Retina (tissue), 1 donor: ENCODE measurements around the gene GALNTL6.
A peak's percentile ranks its signal among the peaks of the same experiment; 100 is the strongest.

ENCODE experiments used
- DNase-seq: peaks from one replicate; pipeline ENCODE4 v3.0.0-alpha.2; 2016

Gene GALNTL6

GRCh38 chr4:171812665-171813525, at the start of gene GALNTL6:
TSS of gene GALNTL6 (plus strand) at chr4:171813404.
- DNase-seq: peak; percentile 84

- no peak for DNase-seq
Observed at GRCh38 chr4:171765514-171765913, 47.7 kb upstream of the GALNTL6 start.

GRCh38 chr4:171774642-171775190, 38.5 kb upstream of the GALNTL6 start:
- DNase-seq: no peak

- no peak for DNase-seq
Observed at GRCh38 chr4:171779301-171779700, 33.9 kb upstream of the GALNTL6 start.

GRCh38 chr4:171785388-171785787, 27.8 kb upstream of the GALNTL6 start:
- no peak for DNase-seq

GRCh38 chr4:171793723-171794122, 19.5 kb upstream of the GALNTL6 start:
- DNase-seq: no peak

- no peak for DNase-seq
Observed at GRCh38 chr4:171794528-171794927, 18.7 kb upstream of the GALNTL6 start.

- DNase-seq: no peak
Observed at GRCh38 chr4:171809854-171810253, 3.4 kb upstream of the GALNTL6 start.

GRCh38 chr4:171812333-171812664, 905 bp upstream of the GALNTL6 start:
- no peak for DNase-seq

- peak; percentile 84 for DNase-seq
Observed at GRCh38 chr4:171813526-171814250, 484 bp downstream of the GALNTL6 start.

- peak; percentile 29 for DNase-seq
Observed at GRCh38 chr4:171814545-171814944, 1.3 kb downstream of the GALNTL6 start.

- no peak for DNase-seq
Observed at GRCh38 chr4:171817026-171817425, 3.8 kb downstream of the GALNTL6 start.

- no peak for DNase-seq
Observed at GRCh38 chr4:171834640-171835039, 21.4 kb downstream of the GALNTL6 start.

- no peak for DNase-seq
Observed at GRCh38 chr4:171843456-171843855, 30.3 kb downstream of the GALNTL6 start.

- DNase-seq: no peak
Observed at GRCh38 chr4:171846232-171846631, 33.0 kb downstream of the GALNTL6 start.

- DNase-seq: no peak
Observed at GRCh38 chr4:171846893-171847292, 33.7 kb downstream of the GALNTL6 start.

GRCh38 chr4:171847751-171848150, 34.5 kb downstream of the GALNTL6 start:
- no peak for DNase-seq

- DNase-seq: no peak
Observed at GRCh38 chr4:171849686-171850222, 36.5 kb downstream of the GALNTL6 start.

GRCh38 chr4:171851295-171851694, 38.1 kb downstream of the GALNTL6 start:
- DNase-seq: no peak

GRCh38 chr4:171857302-171858012, 44.3 kb downstream of the GALNTL6 start:
- DNase-seq: no peak

- no peak for DNase-seq
Observed at GRCh38 chr4:171875291-171875690, 62.1 kb downstream of the GALNTL6 start.

- DNase-seq: no peak
Observed at GRCh38 chr4:171876636-171877035, 63.4 kb downstream of the GALNTL6 start.

GRCh38 chr4:171880136-171880535, 66.9 kb downstream of the GALNTL6 start:
- no peak for DNase-seq
